CD4-positive, alpha-beta T cell treated with Interleukin-6 for 4 hours (primary cell): ENCODE results near the gene CLDN19.
"Not testable (repeated sequence)": the region's sequence is repeated elsewhere in the genome, so short reads cannot be mapped to it uniquely, and the experiment has no call there.

Experiments used
- DNase-seq: peaks from one replicate; pipeline ENCODE4 v3.0.0-alpha.2; 2020; ENCODE audit warnings: mixed read lengths

Gene CLDN19

GRCh38 chr1:42737257-42737656 lies 2.8 kb downstream of the CLDN19 start:
- DNase-seq, result peak; percentile 15

- no peak for DNase-seq
Measured at GRCh38 chr1:42736571-42737200, 3.4 kb downstream of the CLDN19 start.

GRCh38 chr1:42736152-42736551 lies 3.9 kb downstream of the CLDN19 start:
- DNase-seq, result no peak

GRCh38 chr1:42735477-42736105 lies 4.4 kb downstream of the CLDN19 start:
- no peak for DNase-seq

- DNase-seq, result no peak
Measured at GRCh38 chr1:42735056-42735455, 5.0 kb downstream of the CLDN19 start.

GRCh38 chr1:42734201-42735035 lies 5.6 kb downstream of the CLDN19 start:
- no peak for DNase-seq

- no peak for DNase-seq
Measured at GRCh38 chr1:42733415-42734200, 6.4 kb downstream of the CLDN19 start.

GRCh38 chr1:42732126-42732680 lies 7.8 kb downstream of the CLDN19 start:
- DNase-seq, result no peak

GRCh38 chr1:42731585-42731984 lies 8.5 kb downstream of the CLDN19 start:
- DNase-seq, result no peak

- DNase-seq, result peak; percentile 50
Measured at GRCh38 chr1:42730988-42731387, 9.0 kb downstream of the CLDN19 start.

GRCh38 chr1:42730002-42730401 lies 10.0 kb downstream of the CLDN19 start:
- DNase-seq, result no peak

GRCh38 chr1:42725820-42726219 lies 14.2 kb downstream of the CLDN19 start:
- DNase-seq, result not testable (repeated sequence)

GRCh38 chr1:42723511-42723910 lies 16.5 kb downstream of the CLDN19 start:
- DNase-seq, result no peak

GRCh38 chr1:42722403-42722802 lies 17.6 kb downstream of the CLDN19 start:
- not testable (repeated sequence) for DNase-seq

GRCh38 chr1:42721926-42722325 lies 18.1 kb downstream of the CLDN19 start:
- DNase-seq, result no peak

- no peak for DNase-seq
Measured at GRCh38 chr1:42720868-42721267, 19.2 kb downstream of the CLDN19 start.

- not testable (repeated sequence) for DNase-seq
Measured at GRCh38 chr1:42714441-42714840, 25.6 kb downstream of the CLDN19 start.

- no peak for DNase-seq
Measured at GRCh38 chr1:42713293-42713692, 26.7 kb downstream of the CLDN19 start.

- not testable (repeated sequence) for DNase-seq
Measured at GRCh38 chr1:42712808-42713207, 27.2 kb downstream of the CLDN19 start.

- DNase-seq, result no peak
Measured at GRCh38 chr1:42703888-42704464, 36.1 kb downstream of the CLDN19 start.

GRCh38 chr1:42700006-42700405 lies 40.0 kb downstream of the CLDN19 start:
- no peak for DNase-seq

GRCh38 chr1:42698081-42698813 lies 41.8 kb downstream of the CLDN19 start:
- no peak for DNase-seq
